SJCRH30 (cell line): ENCODE measurements around the gene SAMD14. TPM values are rescaled to one million over a fixed set of nuclear protein-coding genes. Genes with fewer than 3 reads are reported as not detected.

Experiments
- DNase-seq, 2 experiments: peaks; one replicate each; pipeline ENCODE4 v3.0.0-alpha.2; 2015 to 2020
- H3K27ac ChIP-seq: fragments of 250-450 bp; sonication (Bioruptor Pico); 2 replicates; pipeline ENCODE4 v1.5.1; 2020; ENCODE audit warnings: mild to moderate bottlenecking, moderate library complexity
- H3K27me3 ChIP-seq: fragments of 250-450 bp; sonication (Bioruptor Pico); 2 replicates; pipeline ENCODE4 v1.5.1; 2020; ENCODE audit warnings: mild to moderate bottlenecking, moderate library complexity
- H3K36me3 ChIP-seq: fragments of 250-450 bp; sonication (Bioruptor Pico); 2 replicates; pipeline ENCODE4 v1.5.1; 2020; ENCODE audit warnings: mild to moderate bottlenecking, moderate library complexity
- H3K4me1 ChIP-seq: fragments of 250-450 bp; sonication (Bioruptor Pico); 2 replicates; pipeline ENCODE4 v1.5.1; 2020; ENCODE audit warnings: mild to moderate bottlenecking, moderate library complexity
- H3K4me3 ChIP-seq: fragments of 250-450 bp; sonication (Bioruptor Pico); 2 replicates; pipeline ENCODE4 v1.5.1; 2020; ENCODE audit warnings: mild to moderate bottlenecking, moderate library complexity
- H3K9me3 ChIP-seq: fragments of 250-450 bp; sonication (Bioruptor Pico); replicated peaks from 2 replicates; pipeline ENCODE4 v1.5.1; 2020; ENCODE audit warnings: mild to moderate bottlenecking, moderate library complexity
- total RNA-seq: library from RNA; depleted of rRNA; stranded (reverse); fragments of >200 nt; shearing (Covaris generic); gene quantifications from 2 replicates; pipeline ENCODE4 v1.2.3, GENCODE V29; 2014

SAMD14 gene
- total RNA-seq, 1 experiment from 2014 or later: 3.1 TPM

- Histone ChIP-seq H3K27me3 (no peaks in the 10 kb centered on the region), H3K27ac (no peak overlapping the region), H3K36me3 (peaks cover 16% of the 10 kb centered on the region), H3K4me1 (peaks cover 7% of the 10 kb centered on the region), H3K4me3 (no peak overlapping the region), H3K9me3 (no peaks in the 10 kb centered on the region)
- no peak for DNase-seq
Observed at GRCh38 chr17:50146927-50147665, 17.1 kb upstream of the SAMD14 start.

- Histone ChIP-seq H3K27me3 (no peaks in the 10 kb centered on the region), H3K27ac (no peak overlapping the region), H3K4me1 (peaks cover 7% of the 10 kb centered on the region), H3K4me3 (no peak overlapping the region), H3K36me3 (peaks cover 16% of the 10 kb centered on the region), H3K9me3 (no peaks in the 10 kb centered on the region)
- no peak for DNase-seq
Observed at GRCh38 chr17:50146230-50146926, 16.4 kb upstream of the SAMD14 start.

- Histone ChIP-seq H3K27ac (no peak overlapping the region), H3K27me3 (no peaks in the 10 kb centered on the region), H3K36me3 (peaks cover 20% of the 10 kb centered on the region), H3K4me1 (peaks cover 7% of the 10 kb centered on the region), H3K4me3 (no peak overlapping the region), H3K9me3 (no peaks in the 10 kb centered on the region)
- DNase-seq: no peak
Observed at GRCh38 chr17:50145532-50146229, 15.7 kb upstream of the SAMD14 start.

- no peak for DNase-seq
Observed at GRCh38 chr17:50144845-50145531, 15.0 kb upstream of the SAMD14 start.

GRCh38 chr17:50144355-50144754 is 14.4 kb upstream of the SAMD14 start:
- peaks cover 7% of the 10 kb centered on the region for H3K4me1 ChIP-seq

More at GRCh38 chr17:50144845-50145531, 15.0 kb upstream of the SAMD14 start:
- no peaks in the 10 kb centered on the region for H3K27me3 ChIP-seq
- H3K36me3 ChIP-seq: peaks cover 22% of the 10 kb centered on the region
- peaks cover 7% of the 10 kb centered on the region for H3K4me1 ChIP-seq
- no peak overlapping the region for H3K4me3 ChIP-seq
- H3K9me3 ChIP-seq: no peaks in the 10 kb centered on the region
- no peak overlapping the region for H3K27ac ChIP-seq

GRCh38 chr17:50143461-50144176 is 13.7 kb upstream of the SAMD14 start:
- peaks cover 29% of the 10 kb centered on the region for H3K36me3 ChIP-seq
- H3K4me1 ChIP-seq: peaks cover 6% of the 10 kb centered on the region

More at GRCh38 chr17:50144355-50144754, 14.4 kb upstream of the SAMD14 start:
- Histone ChIP-seq H3K36me3 (peaks cover 26% of the 10 kb centered on the region), H3K9me3 (no peaks in the 10 kb centered on the region), H3K27ac (no peak overlapping the region), H3K4me3 (no peak overlapping the region), H3K27me3 (no peaks in the 10 kb centered on the region)
- no peak for DNase-seq

GRCh38 chr17:50141745-50142110 is 11.8 kb upstream of the SAMD14 start:
- DNase-seq: no peak
- no peak overlapping the region for H3K27ac ChIP-seq
- H3K4me1 ChIP-seq: no peaks in the 10 kb centered on the region
- H3K27me3 ChIP-seq: no peaks in the 10 kb centered on the region
- no peak overlapping the region for H3K4me3 ChIP-seq
- H3K9me3 ChIP-seq: no peaks in the 10 kb centered on the region
- H3K36me3 ChIP-seq: peaks cover 37% of the 10 kb centered on the region

More at GRCh38 chr17:50143461-50144176, 13.7 kb upstream of the SAMD14 start:
- Histone ChIP-seq H3K27ac (no peak overlapping the region), H3K27me3 (no peaks in the 10 kb centered on the region), H3K9me3 (no peaks in the 10 kb centered on the region), H3K4me3 (no peak overlapping the region)
- no peak for DNase-seq

- H3K9me3 ChIP-seq: no peaks in the 10 kb centered on the region
- no peak overlapping the region for H3K27ac ChIP-seq
- DNase-seq: no peak
- H3K36me3 ChIP-seq: peaks cover 40% of the 10 kb centered on the region
- no peaks in the 10 kb centered on the region for H3K27me3 ChIP-seq
- no peak overlapping the region for H3K4me3 ChIP-seq
- H3K4me1 ChIP-seq: no peaks in the 10 kb centered on the region
Observed at GRCh38 chr17:50141026-50141744, 11.2 kb upstream of the SAMD14 start.

- Histone ChIP-seq H3K27ac (no peak overlapping the region), H3K9me3 (no peaks in the 10 kb centered on the region), H3K36me3 (peaks cover 47% of the 10 kb centered on the region), H3K4me3 (no peak overlapping the region), H3K27me3 (no peaks in the 10 kb centered on the region), H3K4me1 (no peaks in the 10 kb centered on the region)
- DNase-seq: peak; percentile 61 to 70
Observed at GRCh38 chr17:50139950-50140885, 10.3 kb upstream of the SAMD14 start.

GRCh38 chr17:50139185-50139783 is 9.3 kb upstream of the SAMD14 start:
- H3K27me3 ChIP-seq: no peaks in the 10 kb centered on the region
- DNase-seq: no peak
- H3K4me3 ChIP-seq: no peak overlapping the region
- H3K36me3 ChIP-seq: peaks cover 44% of the 10 kb centered on the region
- no peaks in the 10 kb centered on the region for H3K4me1 ChIP-seq
- H3K27ac ChIP-seq: no peak overlapping the region
- no peaks in the 10 kb centered on the region for H3K9me3 ChIP-seq

- Histone ChIP-seq H3K4me3 (no peak overlapping the region), H3K36me3 (peaks cover 35% of the 10 kb centered on the region), H3K9me3 (no peaks in the 10 kb centered on the region), H3K4me1 (no peaks in the 10 kb centered on the region), H3K27ac (no peak overlapping the region), H3K27me3 (no peaks in the 10 kb centered on the region)
- no peak for DNase-seq
Observed at GRCh38 chr17:50137042-50137441, 7.1 kb upstream of the SAMD14 start.

- no peak for DNase-seq
- H3K4me1 ChIP-seq: no peaks in the 10 kb centered on the region
- no peaks in the 10 kb centered on the region for H3K9me3 ChIP-seq
- H3K27ac ChIP-seq: no peak overlapping the region
- H3K27me3 ChIP-seq: no peaks in the 10 kb centered on the region
- H3K4me3 ChIP-seq: no peak overlapping the region
- H3K36me3 ChIP-seq: peaks cover 35% of the 10 kb centered on the region
Observed at GRCh38 chr17:50136096-50136687, 6.2 kb upstream of the SAMD14 start.
